HG02798 (cell line): ENCODE measurements around the gene CATSPER2.
A peak's percentile ranks its signal among the peaks of the same experiment; 100 is the strongest.
"Not testable (repeated sequence)": the region's sequence is repeated elsewhere in the genome, so short reads cannot be mapped to it uniquely, and the experiment has no call there.

Experiments
- ATAC-seq: cut with Tn5 transposase; IDR thresholded peaks from one replicate; pipeline ENCODE4 v1.9.1; 2021; ENCODE audit warnings: mild to moderate bottlenecking; ENCODE audit not compliant: unreplicated experiment, poor library complexity

The CATSPER2 gene

DNA sequence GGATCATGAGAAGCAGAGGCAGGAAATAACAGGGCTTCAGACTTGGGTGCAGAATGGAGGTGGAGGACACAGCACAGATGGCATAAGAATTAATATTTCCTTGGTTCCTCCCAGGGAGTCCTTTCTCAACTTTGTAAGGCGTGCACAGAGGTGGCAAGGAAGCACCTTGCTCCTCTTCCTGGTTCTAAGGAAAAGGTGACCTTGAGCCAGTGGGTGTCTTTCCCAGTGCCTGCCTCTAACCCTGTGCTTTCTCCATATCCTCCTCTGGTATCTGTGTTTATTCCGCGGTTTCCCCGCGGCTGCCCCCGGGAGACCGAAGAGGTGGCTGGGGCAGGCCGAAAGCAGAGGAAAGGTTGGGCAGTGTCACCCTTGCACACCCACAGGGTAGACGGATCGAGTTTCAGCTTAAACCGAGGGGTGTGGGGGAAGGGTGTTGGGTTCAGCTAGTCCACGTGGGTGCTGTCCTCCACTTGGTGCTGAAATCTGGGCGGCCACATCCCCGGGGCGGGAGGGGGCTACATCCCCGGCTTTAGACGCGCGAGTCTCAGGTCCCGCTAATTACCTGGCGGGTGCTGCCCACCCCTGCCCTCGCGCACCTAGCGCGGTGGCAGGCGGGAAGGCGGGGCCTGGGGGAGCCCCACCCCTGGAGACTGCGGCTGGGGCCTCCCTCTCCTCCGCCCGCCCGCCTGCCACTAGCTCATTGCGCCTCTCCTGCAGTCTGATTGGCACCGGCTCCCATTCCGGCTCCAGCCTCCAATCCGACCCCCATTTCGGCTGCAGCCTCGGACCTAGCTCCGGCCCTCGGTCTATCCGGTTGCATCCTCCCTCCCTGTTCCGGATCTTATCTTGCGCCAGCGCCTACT lies 55.1 kb downstream of the CATSPER2 start, which contains the start of gene CKMT1B:
TSS of gene CKMT1B (plus strand) at position 700 of the 863 bp plus-strand sequence. CDS start 192 bp downstream, outside the sequence.
- ATAC-seq, result not testable (repeated sequence)

- ATAC-seq, result not testable (repeated sequence)
Measured at GRCh38 chr15:43592841-43593240, 55.8 kb downstream of the CATSPER2 start.

DNA sequence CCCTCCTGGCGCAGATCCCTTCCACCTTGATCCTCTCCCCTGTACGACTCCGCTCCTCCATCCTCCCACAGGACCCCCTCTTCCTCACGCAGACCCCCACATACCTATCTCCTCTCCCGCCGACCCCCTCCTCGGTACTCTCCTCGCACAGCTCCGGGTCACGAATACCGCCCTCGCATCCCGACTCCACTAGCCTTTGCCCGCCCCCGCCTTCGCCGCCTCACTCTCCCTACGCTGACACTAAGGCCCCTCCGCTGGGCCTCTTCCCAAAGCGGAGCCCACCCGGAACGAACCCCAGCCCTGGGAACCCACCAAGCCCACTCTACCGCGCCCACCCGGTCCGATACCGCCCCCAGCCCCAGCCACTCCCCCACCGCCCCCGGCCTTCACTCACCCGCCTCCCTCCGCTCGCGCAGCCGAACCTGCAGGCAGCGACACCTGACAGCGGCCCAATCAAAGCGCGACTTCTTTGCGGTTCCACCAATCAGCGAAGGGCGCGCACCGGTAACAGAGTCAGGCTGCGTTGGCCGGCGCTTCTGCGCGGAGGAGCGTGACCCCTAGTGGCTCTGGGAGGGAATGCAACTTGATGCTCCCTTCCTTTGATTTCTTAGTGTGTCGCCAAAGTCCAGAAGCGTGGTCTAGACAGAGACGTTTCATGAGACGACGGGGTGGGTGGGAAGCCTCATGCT lies 58.7 kb downstream of the CATSPER2 start, which contains the start of gene PPIP5K1:
TSS of gene PPIP5K1 (minus strand) at position 431 of the 689 bp plus-strand sequence. CDS start 5,704 bp downstream, outside the sequence.
- ATAC-seq, result peak; percentile 98
